HepG2 (cell line): ENCODE data around the gene SERPINB6. TPM values are rescaled to one million over a fixed set of nuclear protein-coding genes. Genes with fewer than 3 reads are reported as not detected.
A peak's percentile ranks its signal among the peaks of the same experiment; 100 is the strongest.

Experiments
- ATF7-NPFF ChIP-seq: sonication (generic); formaldehyde crosslinking; IDR thresholded peaks from 2 replicates; pipeline ENCODE4 v1.8.1; 2023; ENCODE audit warnings: mild to moderate bottlenecking, low read depth, missing genetic modification reagents, moderate library complexity
- EEA1 ChIP-seq: sonication (generic); formaldehyde crosslinking; IDR thresholded peaks from 2 replicates; pipeline ENCODE4 v1.5.1; 2020; ENCODE audit warnings: mild to moderate bottlenecking, missing genetic modification reagents, borderline replicate concordance
- HOXA7 ChIP-seq: sonication (generic); formaldehyde crosslinking; IDR thresholded peaks from 2 replicates; pipeline ENCODE4 v1.8.1; 2022; ENCODE audit warnings: mild to moderate bottlenecking, missing genetic modification reagents, moderate library complexity
- KLF15 ChIP-seq: sonication (generic); formaldehyde crosslinking; IDR thresholded peaks from 2 replicates; pipeline ENCODE4 v1.8.1; 2023; ENCODE audit warnings: borderline replicate concordance, mild to moderate bottlenecking, inconsistent platforms, missing genetic modification reagents, mixed read lengths
- NFYB ChIP-seq: sonication (generic); formaldehyde crosslinking; IDR thresholded peaks from 2 replicates; pipeline ENCODE4 v1.4.0; 2020; ENCODE audit warnings: missing genetic modification reagents
- YEATS4 ChIP-seq: sonication (generic); formaldehyde crosslinking; IDR thresholded peaks from 2 replicates; pipeline ENCODE4 v1.4.0; 2020; ENCODE audit warnings: missing genetic modification reagents, borderline replicate concordance
- ZNF143 ChIP-seq: sonication (generic); formaldehyde crosslinking; IDR thresholded peaks from 2 replicates; pipeline ENCODE4 v1.4.0; 2020; ENCODE audit warnings: missing genetic modification reagents
- ZNF205 ChIP-seq: IDR thresholded peaks from 2 replicates; pipeline ENCODE4 v1.6.1; 2018; ENCODE audit warnings: missing biosample characterization, missing genetic modification reagents
- ZNF7 ChIP-seq: IDR thresholded peaks from 2 replicates; pipeline ENCODE4 v1.6.1; 2016; ENCODE audit warnings: missing biosample characterization, missing genetic modification reagents
- ZNF790 ChIP-seq: sonication (generic); formaldehyde crosslinking; IDR thresholded peaks from 2 replicates; pipeline ENCODE4 v1.8.0; 2022; ENCODE audit warnings: missing genetic modification reagents, mild to moderate bottlenecking, borderline replicate concordance
- ZNF792 ChIP-seq: IDR thresholded peaks from 2 replicates; pipeline ENCODE4 v1.6.1; 2016
- ZSCAN9 ChIP-seq: IDR thresholded peaks from 2 replicates; pipeline ENCODE4 v1.6.1; 2016; ENCODE audit warnings: borderline replicate concordance
- polyA plus RNA-seq, 8 experiments: library from polyadenylated mRNA; depleted of rRNA in 3 of 8; stranded (reverse) in 7 of 8; unstranded in 1 of 8; fragments of >200 nt; fragmentation: Illumina TruSeq in 4 of 8; extraction: Trizol in 4 of 8; gene quantifications; 2 replicates each; pipeline versions ENCODE4 v1.2.1 to v1.2.3, GENCODE V29; 2011 to 2016; ENCODE audit warnings: low read depth in 4 of 8, missing spikeins in 1 of 8, mixed read lengths in 1 of 8; ENCODE audit not compliant: insufficient read depth in 1 of 8
- total RNA-seq, 5 experiments: library from RNA; depleted of rRNA; stranded (reverse); fragments of >200 nt; fragmentation: Illumina TruSeq; extraction: Trizol; gene quantifications; 2 replicates each; pipeline ENCODE4 v1.2.3, GENCODE V29; 2016; ENCODE audit warnings: low read depth in 1 of 5
- TF ChIP-seq, protein P1 (sequence below): sonication (generic); formaldehyde crosslinking; IDR thresholded peaks from 2 replicates; pipeline ENCODE4 v1.5.1; 2020; ENCODE audit warnings: missing genetic modification reagents, mild to moderate bottlenecking, borderline replicate concordance
- TF ChIP-seq, protein P2 (sequence below): sonication (generic); formaldehyde crosslinking; IDR thresholded peaks from 2 replicates; pipeline ENCODE4 v1.8.0; 2022; ENCODE audit warnings: low read depth, missing genetic modification reagents
- TF ChIP-seq, protein P3 (sequence below): IDR thresholded peaks from 2 replicates; pipeline ENCODE4 v1.6.1; 2016; ENCODE audit warnings: low read depth, missing genetic modification reagents, missing compliant biosample characterization
- TF ChIP-seq, protein P4 (sequence below): sonication (generic); formaldehyde crosslinking; IDR thresholded peaks from 2 replicates; pipeline ENCODE4 v1.4.0; 2020; ENCODE audit warnings: missing genetic modification reagents; ENCODE audit errors: not compliant biosample characterization
- TF ChIP-seq, protein P5 (sequence below): sonication (generic); formaldehyde crosslinking; IDR thresholded peaks from 2 replicates; pipeline ENCODE4 v1.4.0; 2020; ENCODE audit warnings: mild to moderate bottlenecking, missing genetic modification reagents, borderline replicate concordance

Gene SERPINB6
- total and polyA plus RNA-seq, 2 of the 13 experiments (the other 11 are each of a cell fraction or from before 2014, with no cell fraction given): 38.2 to 61.3 TPM

DNA sequence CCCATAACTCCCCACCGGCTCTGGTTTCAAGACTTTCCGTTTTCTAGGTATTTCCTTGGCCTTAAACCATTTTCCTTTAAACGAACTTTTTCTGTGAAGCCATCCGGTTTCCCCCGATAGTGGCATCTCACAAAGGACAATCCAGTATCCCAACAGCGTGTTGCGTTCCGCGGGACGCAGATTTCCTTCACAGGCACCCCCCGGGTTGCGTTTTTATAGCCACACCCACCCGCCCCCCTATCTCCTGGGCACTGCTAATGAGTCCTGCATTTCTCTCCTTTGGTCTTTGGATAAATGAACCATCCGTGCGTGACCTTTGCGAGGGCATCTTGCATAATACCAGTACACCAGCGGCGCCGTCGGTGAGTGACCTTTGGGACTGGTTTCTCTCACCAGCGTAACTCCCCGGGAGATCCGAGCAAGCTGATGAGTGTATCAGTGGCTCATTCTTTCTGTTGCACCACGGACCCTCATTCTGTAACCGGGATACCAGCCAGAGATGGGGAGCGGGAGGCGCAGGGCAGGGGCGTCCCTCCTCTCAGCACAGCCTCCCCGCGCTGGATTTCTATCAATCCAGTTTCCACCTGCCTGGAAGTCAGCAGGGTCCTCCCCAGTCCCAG lies 27.7 kb upstream of the SERPINB6 start (continued):
- TF ChIP-seq, protein P1, sequence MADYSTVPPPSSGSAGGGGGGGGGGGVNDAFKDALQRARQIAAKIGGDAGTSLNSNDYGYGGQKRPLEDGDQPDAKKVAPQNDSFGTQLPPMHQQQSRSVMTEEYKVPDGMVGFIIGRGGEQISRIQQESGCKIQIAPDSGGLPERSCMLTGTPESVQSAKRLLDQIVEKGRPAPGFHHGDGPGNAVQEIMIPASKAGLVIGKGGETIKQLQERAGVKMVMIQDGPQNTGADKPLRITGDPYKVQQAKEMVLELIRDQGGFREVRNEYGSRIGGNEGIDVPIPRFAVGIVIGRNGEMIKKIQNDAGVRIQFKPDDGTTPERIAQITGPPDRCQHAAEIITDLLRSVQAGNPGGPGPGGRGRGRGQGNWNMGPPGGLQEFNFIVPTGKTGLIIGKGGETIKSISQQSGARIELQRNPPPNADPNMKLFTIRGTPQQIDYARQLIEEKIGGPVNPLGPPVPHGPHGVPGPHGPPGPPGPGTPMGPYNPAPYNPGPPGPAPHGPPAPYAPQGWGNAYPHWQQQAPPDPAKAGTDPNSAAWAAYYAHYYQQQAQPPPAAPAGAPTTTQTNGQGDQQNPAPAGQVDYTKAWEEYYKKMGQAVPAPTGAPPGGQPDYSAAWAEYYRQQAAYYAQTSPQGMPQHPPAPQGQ: no peak
- TF ChIP-seq, protein P2, sequence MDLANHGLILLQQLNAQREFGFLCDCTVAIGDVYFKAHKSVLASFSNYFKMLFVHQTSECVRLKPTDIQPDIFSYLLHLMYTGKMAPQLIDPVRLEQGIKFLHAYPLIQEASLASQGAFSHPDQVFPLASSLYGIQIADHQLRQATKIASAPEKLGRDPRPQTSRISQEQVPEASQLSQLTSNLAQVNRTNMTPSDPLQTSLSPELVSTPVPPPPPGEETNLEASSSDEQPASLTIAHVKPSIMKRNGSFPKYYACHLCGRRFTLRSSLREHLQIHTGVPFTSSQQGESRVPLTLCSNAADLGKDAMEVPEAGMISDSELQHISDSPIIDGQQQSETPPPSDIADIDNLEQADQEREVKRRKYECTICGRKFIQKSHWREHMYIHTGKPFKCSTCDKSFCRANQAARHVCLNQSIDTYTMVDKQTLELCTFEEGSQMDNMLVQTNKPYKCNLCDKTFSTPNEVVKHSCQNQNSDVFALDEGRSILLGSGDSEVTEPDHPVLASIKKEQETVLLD (CRISPR knock-in tag): no peak
- TF ChIP-seq ZNF7 (CRISPR knock-in tag) (peak; percentile 28; the same call in 1 of the 2 replicates), KLF15 (CRISPR knock-in tag) (no peak), ATF7-NPFF (CRISPR knock-in tag) (no peak; the same call in 1 of the 2 replicates), NFYB (CRISPR knock-in tag) (no peak), YEATS4 (CRISPR knock-in tag) (no peak), ZNF205 (CRISPR knock-in tag) (peak; percentile 65), ZSCAN9 (peak; percentile 71; the same call in 1 of the 2 replicates), ZNF790 (CRISPR knock-in tag) (0 out of 2 replicates have a peak, but pooled peaks have one; percentile 57), ZNF143 (CRISPR knock-in tag) (0 out of 2 replicates have a peak, but pooled peaks have one; percentile 26), HOXA7 (CRISPR knock-in tag) (no peak), ZNF792 (peak; percentile 67; the same call in 1 of the 2 replicates), EEA1 (CRISPR knock-in tag) (no peak)
- TF ChIP-seq, protein P3, sequence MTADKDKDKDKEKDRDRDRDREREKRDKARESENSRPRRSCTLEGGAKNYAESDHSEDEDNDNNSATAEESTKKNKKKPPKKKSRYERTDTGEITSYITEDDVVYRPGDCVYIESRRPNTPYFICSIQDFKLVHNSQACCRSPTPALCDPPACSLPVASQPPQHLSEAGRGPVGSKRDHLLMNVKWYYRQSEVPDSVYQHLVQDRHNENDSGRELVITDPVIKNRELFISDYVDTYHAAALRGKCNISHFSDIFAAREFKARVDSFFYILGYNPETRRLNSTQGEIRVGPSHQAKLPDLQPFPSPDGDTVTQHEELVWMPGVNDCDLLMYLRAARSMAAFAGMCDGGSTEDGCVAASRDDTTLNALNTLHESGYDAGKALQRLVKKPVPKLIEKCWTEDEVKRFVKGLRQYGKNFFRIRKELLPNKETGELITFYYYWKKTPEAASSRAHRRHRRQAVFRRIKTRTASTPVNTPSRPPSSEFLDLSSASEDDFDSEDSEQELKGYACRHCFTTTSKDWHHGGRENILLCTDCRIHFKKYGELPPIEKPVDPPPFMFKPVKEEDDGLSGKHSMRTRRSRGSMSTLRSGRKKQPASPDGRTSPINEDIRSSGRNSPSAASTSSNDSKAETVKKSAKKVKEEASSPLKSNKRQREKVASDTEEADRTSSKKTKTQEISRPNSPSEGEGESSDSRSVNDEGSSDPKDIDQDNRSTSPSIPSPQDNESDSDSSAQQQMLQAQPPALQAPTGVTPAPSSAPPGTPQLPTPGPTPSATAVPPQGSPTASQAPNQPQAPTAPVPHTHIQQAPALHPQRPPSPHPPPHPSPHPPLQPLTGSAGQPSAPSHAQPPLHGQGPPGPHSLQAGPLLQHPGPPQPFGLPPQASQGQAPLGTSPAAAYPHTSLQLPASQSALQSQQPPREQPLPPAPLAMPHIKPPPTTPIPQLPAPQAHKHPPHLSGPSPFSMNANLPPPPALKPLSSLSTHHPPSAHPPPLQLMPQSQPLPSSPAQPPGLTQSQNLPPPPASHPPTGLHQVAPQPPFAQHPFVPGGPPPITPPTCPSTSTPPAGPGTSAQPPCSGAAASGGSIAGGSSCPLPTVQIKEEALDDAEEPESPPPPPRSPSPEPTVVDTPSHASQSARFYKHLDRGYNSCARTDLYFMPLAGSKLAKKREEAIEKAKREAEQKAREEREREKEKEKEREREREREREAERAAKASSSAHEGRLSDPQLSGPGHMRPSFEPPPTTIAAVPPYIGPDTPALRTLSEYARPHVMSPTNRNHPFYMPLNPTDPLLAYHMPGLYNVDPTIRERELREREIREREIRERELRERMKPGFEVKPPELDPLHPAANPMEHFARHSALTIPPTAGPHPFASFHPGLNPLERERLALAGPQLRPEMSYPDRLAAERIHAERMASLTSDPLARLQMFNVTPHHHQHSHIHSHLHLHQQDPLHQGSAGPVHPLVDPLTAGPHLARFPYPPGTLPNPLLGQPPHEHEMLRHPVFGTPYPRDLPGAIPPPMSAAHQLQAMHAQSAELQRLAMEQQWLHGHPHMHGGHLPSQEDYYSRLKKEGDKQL: peak; percentile 65; the same call in 1 of the 2 replicates
- TF ChIP-seq, protein P4, sequence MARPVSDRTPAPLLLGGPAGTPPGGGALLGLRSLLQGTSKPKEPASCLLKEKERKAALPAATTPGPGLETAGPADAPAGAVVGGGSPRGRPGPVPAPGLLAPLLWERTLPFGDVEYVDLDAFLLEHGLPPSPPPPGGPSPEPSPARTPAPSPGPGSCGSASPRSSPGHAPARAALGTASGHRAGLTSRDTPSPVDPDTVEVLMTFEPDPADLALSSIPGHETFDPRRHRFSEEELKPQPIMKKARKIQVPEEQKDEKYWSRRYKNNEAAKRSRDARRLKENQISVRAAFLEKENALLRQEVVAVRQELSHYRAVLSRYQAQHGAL: peak; percentile 73
- TF ChIP-seq, protein P5, sequence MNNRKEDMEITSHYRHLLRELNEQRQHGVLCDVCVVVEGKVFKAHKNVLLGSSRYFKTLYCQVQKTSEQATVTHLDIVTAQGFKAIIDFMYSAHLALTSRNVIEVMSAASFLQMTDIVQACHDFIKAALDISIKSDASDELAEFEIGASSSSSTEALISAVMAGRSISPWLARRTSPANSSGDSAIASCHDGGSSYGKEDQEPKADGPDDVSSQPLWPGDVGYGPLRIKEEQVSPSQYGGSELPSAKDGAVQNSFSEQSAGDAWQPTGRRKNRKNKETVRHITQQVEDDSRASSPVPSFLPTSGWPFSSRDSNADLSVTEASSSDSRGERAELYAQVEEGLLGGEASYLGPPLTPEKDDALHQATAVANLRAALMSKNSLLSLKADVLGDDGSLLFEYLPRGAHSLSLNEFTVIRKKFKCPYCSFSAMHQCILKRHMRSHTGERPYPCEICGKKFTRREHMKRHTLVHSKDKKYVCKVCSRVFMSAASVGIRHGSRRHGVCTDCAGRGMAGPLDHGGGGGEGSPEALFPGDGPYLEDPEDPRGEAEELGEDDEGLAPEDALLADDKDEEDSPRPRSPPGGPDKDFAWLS (CRISPR knock-in tag): no peak
